ENCODE results near the gene MAP3K3.

Gene MAP3K3

GRCh38 chr17:63680700-63681099, 58.5 kb downstream of the MAP3K3 start:
- H3K9me3 ChIP-seq (ENCODE audit: control insufficient read depth, low read length): no peaks in the 10 kb centered on the region
- WGBS, 2 experiments (ENCODE audit: insufficient coverage in 2 of 2): no CpG with 5 or more reads among the region's 1 CpG
- H3K4me1 ChIP-seq (ENCODE audit: control insufficient read depth, insufficient read depth, low read length, poor library complexity, severe bottlenecking): peaks cover 5% of the 10 kb centered on the region
- H3K4me3 ChIP-seq (ENCODE audit: extremely low read depth, insufficient read depth, low read length, poor library complexity, severe bottlenecking): no peak overlapping the region
- H3K27ac ChIP-seq (ENCODE audit: low read depth, low read length, severe bottlenecking): no peak overlapping the region
- H3K36me3 ChIP-seq (ENCODE audit: control insufficient read depth, insufficient read depth, low read length): peaks cover 80% of the 10 kb centered on the region

- no peak overlapping the region for H3K27ac ChIP-seq (ENCODE audit: low read depth, low read length, severe bottlenecking)
- WGBS, 2 experiments (ENCODE audit: insufficient coverage in 2 of 2): 85 to 93% methylated on average over 7 to 8 of the region's 8 CpGs
- peaks cover 85% of the 10 kb centered on the region for H3K36me3 ChIP-seq (ENCODE audit: control insufficient read depth, insufficient read depth, low read length)
- H3K9me3 ChIP-seq (ENCODE audit: control insufficient read depth, low read length): no peaks in the 10 kb centered on the region
- no peaks in the 10 kb centered on the region for H3K4me1 ChIP-seq (ENCODE audit: control insufficient read depth, insufficient read depth, low read length, poor library complexity, severe bottlenecking)
- no peak overlapping the region for H3K4me3 ChIP-seq (ENCODE audit: extremely low read depth, insufficient read depth, low read length, poor library complexity, severe bottlenecking)
These were observed 59.3 kb downstream of the MAP3K3 start for GRCh38 chr17:63681530-63681929.

- 100% methylated on average over 1 of the region's 1 CpG for WGBS, 2 experiments (ENCODE audit: insufficient coverage in 2 of 2)
- no peaks in the 10 kb centered on the region for H3K9me3 ChIP-seq (ENCODE audit: control insufficient read depth, low read length)
- no peak overlapping the region for H3K27ac ChIP-seq (ENCODE audit: low read depth, low read length, severe bottlenecking)
- peaks cover 82% of the 10 kb centered on the region for H3K36me3 ChIP-seq (ENCODE audit: control insufficient read depth, insufficient read depth, low read length)
- H3K4me3 ChIP-seq (ENCODE audit: extremely low read depth, insufficient read depth, low read length, poor library complexity, severe bottlenecking): no peak overlapping the region
- H3K4me1 ChIP-seq (ENCODE audit: control insufficient read depth, insufficient read depth, low read length, poor library complexity, severe bottlenecking): no peaks in the 10 kb centered on the region
These were observed 60.2 kb downstream of the MAP3K3 start for GRCh38 chr17:63682441-63682840.

- H3K36me3 ChIP-seq (ENCODE audit: control insufficient read depth, insufficient read depth, low read length): peaks cover 82% of the 10 kb centered on the region
- no peak overlapping the region for H3K27ac ChIP-seq (ENCODE audit: low read depth, low read length, severe bottlenecking)
- H3K4me1 ChIP-seq (ENCODE audit: control insufficient read depth, insufficient read depth, low read length, poor library complexity, severe bottlenecking): no peaks in the 10 kb centered on the region
These were observed 60.8 kb downstream of the MAP3K3 start for GRCh38 chr17:63682981-63683380.

GRCh38 chr17:63685041-63685440, 62.8 kb downstream of the MAP3K3 start:
- Histone ChIP-seq H3K9me3 (ENCODE audit: control insufficient read depth, low read length) (no peaks in the 10 kb centered on the region), H3K27ac (ENCODE audit: low read depth, low read length, severe bottlenecking) (no peak overlapping the region), H3K4me1 (ENCODE audit: control insufficient read depth, insufficient read depth, low read length, poor library complexity, severe bottlenecking) (no peaks in the 10 kb centered on the region), H3K4me3 (ENCODE audit: extremely low read depth, insufficient read depth, low read length, poor library complexity, severe bottlenecking) (no peak overlapping the region), H3K36me3 (ENCODE audit: control insufficient read depth, insufficient read depth, low read length) (peaks cover 83% of the 10 kb centered on the region)
- WGBS, 2 experiments (ENCODE audit: insufficient coverage in 2 of 2): 95% methylated on average over 2 of the region's 2 CpGs; no CpG with 5 or more reads in 1 of the 2 experiments

More at GRCh38 chr17:63682981-63683380, 60.8 kb downstream of the MAP3K3 start:
- no peaks in the 10 kb centered on the region for H3K9me3 ChIP-seq (ENCODE audit: control insufficient read depth, low read length)
- no peak overlapping the region for H3K4me3 ChIP-seq (ENCODE audit: extremely low read depth, insufficient read depth, low read length, poor library complexity, severe bottlenecking)

DNA sequence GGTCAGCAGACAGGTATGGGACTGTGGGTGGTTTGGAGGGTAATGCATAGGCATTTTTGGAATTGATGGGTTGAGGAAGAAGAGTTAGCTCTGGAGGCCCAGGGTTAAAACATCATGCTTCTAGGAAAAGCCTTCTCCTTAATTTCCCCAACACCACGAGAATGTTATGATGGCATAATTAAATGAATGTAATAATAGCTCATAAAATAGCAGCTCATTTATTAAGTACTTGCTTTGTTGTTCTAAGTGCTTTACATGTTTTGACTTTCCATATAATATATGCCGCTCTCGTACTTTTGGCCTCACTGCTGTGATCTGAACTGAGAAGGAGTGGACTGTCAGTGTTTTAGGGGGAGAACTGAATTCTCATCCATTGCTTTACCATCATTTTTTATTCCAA, 63.4 kb downstream of the MAP3K3 start:
- no peak overlapping the region for H3K4me3 ChIP-seq (ENCODE audit: extremely low read depth, insufficient read depth, low read length, poor library complexity, severe bottlenecking)
- no CpG with 5 or more reads among the region's 3 CpGs for WGBS, 2 experiments (ENCODE audit: insufficient coverage in 2 of 2)
- H3K4me1 ChIP-seq (ENCODE audit: control insufficient read depth, insufficient read depth, low read length, poor library complexity, severe bottlenecking): no peaks in the 10 kb centered on the region
- peaks cover 87% of the 10 kb centered on the region for H3K36me3 ChIP-seq (ENCODE audit: control insufficient read depth, insufficient read depth, low read length)
- H3K9me3 ChIP-seq (ENCODE audit: control insufficient read depth, low read length): no peaks in the 10 kb centered on the region
- no peak overlapping the region for H3K27ac ChIP-seq (ENCODE audit: low read depth, low read length, severe bottlenecking)

GRCh38 chr17:63686138-63686685, 64.0 kb downstream of the MAP3K3 start:
- Histone ChIP-seq H3K36me3 (ENCODE audit: control insufficient read depth, insufficient read depth, low read length) (peaks cover 90% of the 10 kb centered on the region), H3K9me3 (ENCODE audit: control insufficient read depth, low read length) (no peaks in the 10 kb centered on the region), H3K27ac (ENCODE audit: low read depth, low read length, severe bottlenecking) (no peak overlapping the region), H3K4me3 (ENCODE audit: extremely low read depth, insufficient read depth, low read length, poor library complexity, severe bottlenecking) (no peak overlapping the region), H3K4me1 (ENCODE audit: control insufficient read depth, insufficient read depth, low read length, poor library complexity, severe bottlenecking) (no peaks in the 10 kb centered on the region)
- 83 to 88% methylated on average over 1 of the region's 3 CpGs for WGBS, 2 experiments (ENCODE audit: insufficient coverage in 2 of 2)

GRCh38 chr17:63688396-63689020, 66.3 kb downstream of the MAP3K3 start:
- no peaks in the 10 kb centered on the region for H3K4me1 ChIP-seq (ENCODE audit: control insufficient read depth, insufficient read depth, low read length, poor library complexity, severe bottlenecking)
- no peaks in the 10 kb centered on the region for H3K9me3 ChIP-seq (ENCODE audit: control insufficient read depth, low read length)
- H3K27ac ChIP-seq (ENCODE audit: low read depth, low read length, severe bottlenecking): no peak overlapping the region
- 81 to 93% methylated on average over 7 to 8 of the region's 12 CpGs for WGBS, 2 experiments (ENCODE audit: insufficient coverage in 2 of 2)
- peaks cover 89% of the 10 kb centered on the region for H3K36me3 ChIP-seq (ENCODE audit: control insufficient read depth, insufficient read depth, low read length)
- H3K4me3 ChIP-seq (ENCODE audit: extremely low read depth, insufficient read depth, low read length, poor library complexity, severe bottlenecking): no peak overlapping the region

DNA sequence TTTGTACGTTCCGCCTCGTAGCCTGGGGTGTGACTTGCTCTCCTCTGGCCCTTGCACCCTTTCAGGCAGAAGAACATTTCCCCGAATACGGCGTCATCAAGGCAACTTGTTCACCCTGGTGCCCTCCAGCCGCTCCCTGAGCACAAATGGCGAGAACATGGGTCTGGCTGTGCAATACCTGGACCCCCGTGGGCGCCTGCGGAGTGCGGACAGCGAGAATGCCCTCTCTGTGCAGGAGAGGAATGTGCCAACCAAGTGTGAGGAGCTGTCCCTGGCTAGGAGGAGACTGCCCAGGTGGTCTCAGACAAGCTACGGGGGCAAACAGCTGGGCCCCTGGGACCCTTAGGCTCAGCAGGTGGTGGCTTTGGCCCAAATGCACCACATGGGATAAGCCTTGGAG, 67.3 kb downstream of the MAP3K3 start:
- Histone ChIP-seq H3K4me1 (ENCODE audit: control insufficient read depth, insufficient read depth, low read length, poor library complexity, severe bottlenecking) (no peaks in the 10 kb centered on the region), H3K27ac (ENCODE audit: low read depth, low read length, severe bottlenecking) (no peak overlapping the region), H3K36me3 (ENCODE audit: control insufficient read depth, insufficient read depth, low read length) (peaks cover 87% of the 10 kb centered on the region), H3K9me3 (ENCODE audit: control insufficient read depth, low read length) (no peaks in the 10 kb centered on the region), H3K4me3 (ENCODE audit: extremely low read depth, insufficient read depth, low read length, poor library complexity, severe bottlenecking) (no peak overlapping the region)
- 97 to 98% methylated on average over 14 of the region's 14 CpGs for WGBS, 2 experiments (ENCODE audit: insufficient coverage in 2 of 2)

DNA sequence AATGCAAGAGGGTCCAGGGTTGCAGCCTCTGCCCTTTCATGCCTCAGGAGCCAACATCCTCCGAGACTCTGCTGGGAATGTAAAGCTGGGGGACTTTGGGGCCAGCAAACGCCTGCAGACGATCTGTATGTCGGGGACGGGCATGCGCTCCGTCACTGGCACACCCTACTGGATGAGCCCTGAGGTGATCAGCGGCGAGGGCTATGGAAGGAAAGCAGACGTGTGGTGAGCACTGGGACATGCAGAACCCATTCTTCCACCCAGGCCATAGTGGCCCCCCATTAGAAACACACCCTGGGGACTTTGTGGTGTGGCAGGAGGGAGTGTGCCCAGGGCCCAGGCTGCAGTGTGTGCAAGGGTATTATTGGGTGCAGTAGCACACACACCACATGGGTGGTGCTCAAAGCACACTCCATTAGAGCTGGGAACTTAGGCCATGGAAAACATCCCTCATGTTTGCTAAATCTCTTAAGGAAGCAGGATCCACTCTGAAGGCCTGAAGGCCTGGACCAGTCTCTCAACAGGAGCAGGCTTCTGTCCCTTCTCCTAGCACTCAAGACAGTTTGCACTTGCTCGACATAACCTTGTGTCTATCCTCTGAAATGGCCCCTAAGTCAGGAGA, 70.1 kb downstream of the MAP3K3 start:
- 97 to 100% methylated on average over 9 to 10 of the region's 11 CpGs for WGBS, 2 experiments (ENCODE audit: insufficient coverage in 2 of 2)
- no peak overlapping the region for H3K4me3 ChIP-seq (ENCODE audit: extremely low read depth, insufficient read depth, low read length, poor library complexity, severe bottlenecking)
- H3K27ac ChIP-seq (ENCODE audit: low read depth, low read length, severe bottlenecking): no peak overlapping the region
- peaks cover 82% of the 10 kb centered on the region for H3K36me3 ChIP-seq (ENCODE audit: control insufficient read depth, insufficient read depth, low read length)
- no peaks in the 10 kb centered on the region for H3K9me3 ChIP-seq (ENCODE audit: control insufficient read depth, low read length)
- H3K4me1 ChIP-seq (ENCODE audit: control insufficient read depth, insufficient read depth, low read length, poor library complexity, severe bottlenecking): peaks cover 5% of the 10 kb centered on the region

Data from mesodermal cell (in vitro differentiated cells).